HepG2 (cell line): Measurements from ENCODE around the gene BABAM1. TPM values are rescaled to one million over a fixed set of nuclear protein-coding genes. Genes with fewer than 3 reads are reported as not detected.

Experiments used
- AKAP8 ChIP-seq: sonication (generic); formaldehyde crosslinking; IDR thresholded peaks from 2 replicates; pipeline ENCODE4 v1.5.1; 2020; ENCODE audit warnings: mild to moderate bottlenecking, missing genetic modification reagents
- ATAD3A ChIP-seq: sonication (generic); formaldehyde crosslinking; IDR thresholded peaks from 2 replicates; pipeline ENCODE4 v1.4.0; 2020; ENCODE audit warnings: missing genetic modification reagents
- IRF2 ChIP-seq: IDR thresholded peaks from 2 replicates; pipeline ENCODE4 v1.6.1; 2018; ENCODE audit warnings: missing genetic modification reagents, missing compliant biosample characterization
- NCOA5 ChIP-seq: sonication (generic); formaldehyde crosslinking; IDR thresholded peaks from 2 replicates; pipeline ENCODE4 v1.4.0; 2020; ENCODE audit warnings: missing genetic modification reagents
- NR3C1 ChIP-seq: sonication (generic); formaldehyde crosslinking; IDR thresholded peaks from 2 replicates; pipeline ENCODE4 v1.4.0; 2020; ENCODE audit warnings: missing genetic modification reagents
- PHF8 ChIP-seq: sonication (generic); formaldehyde crosslinking; IDR thresholded peaks from 2 replicates; pipeline ENCODE4 v1.5.0; 2020; ENCODE audit warnings: missing genetic modification reagents
- ZC3H4 ChIP-seq: sonication (generic); formaldehyde crosslinking; IDR thresholded peaks from 2 replicates; pipeline ENCODE4 v1.4.0; 2020; ENCODE audit warnings: missing genetic modification reagents, borderline replicate concordance
- ZMYM3 ChIP-seq: sonication (generic); formaldehyde crosslinking; IDR thresholded peaks from 2 replicates; pipeline ENCODE4 v1.5.1; 2020; ENCODE audit warnings: mild to moderate bottlenecking, missing genetic modification reagents
- ZNF382 ChIP-seq: sonication (generic); formaldehyde crosslinking; IDR thresholded peaks from 2 replicates; pipeline ENCODE4 v1.5.0; 2020; ENCODE audit warnings: missing genetic modification reagents, mild to moderate bottlenecking, borderline replicate concordance
- ZNF549 ChIP-seq: sonication (generic); formaldehyde crosslinking; IDR thresholded peaks from 2 replicates; pipeline ENCODE4 v1.5.0; 2020; ENCODE audit warnings: missing genetic modification reagents
- ZNF746 ChIP-seq: sonication (generic); formaldehyde crosslinking; IDR thresholded peaks from 2 replicates; pipeline ENCODE4 v1.8.0; 2022; ENCODE audit warnings: mild to moderate bottlenecking, missing genetic modification reagents
- polyA plus RNA-seq, 8 experiments: library from polyadenylated mRNA; depleted of rRNA in 3 of 8; stranded (reverse) in 7 of 8; unstranded in 1 of 8; fragments of >200 nt; fragmentation: Illumina TruSeq in 4 of 8; extraction: Trizol in 4 of 8; gene quantifications; 2 replicates each; pipeline versions ENCODE4 v1.2.1 to v1.2.3, GENCODE V29; 2011 to 2016; ENCODE audit warnings: low read depth in 4 of 8, missing spikeins in 1 of 8, mixed read lengths in 1 of 8; ENCODE audit not compliant: insufficient read depth in 1 of 8
- total RNA-seq, 5 experiments: library from RNA; depleted of rRNA; stranded (reverse); fragments of >200 nt; fragmentation: Illumina TruSeq; extraction: Trizol; gene quantifications; 2 replicates each; pipeline ENCODE4 v1.2.3, GENCODE V29; 2016; ENCODE audit warnings: low read depth in 1 of 5
- TF ChIP-seq, protein P1 (sequence below): sonication (generic); formaldehyde crosslinking; IDR thresholded peaks from 2 replicates; pipeline ENCODE4 v1.5.0; 2020; ENCODE audit warnings: mild to moderate bottlenecking, missing genetic modification reagents, borderline replicate concordance
- TF ChIP-seq, protein P2 (sequence below): sonication (generic); formaldehyde crosslinking; IDR thresholded peaks from 2 replicates; pipeline ENCODE4 v1.8.0; 2022; ENCODE audit warnings: missing genetic modification reagents, mild to moderate bottlenecking, borderline replicate concordance
- TF ChIP-seq, protein P3 (sequence below): IDR thresholded peaks from 2 replicates; pipeline ENCODE4 v1.6.1; 2016; ENCODE audit warnings: mild to moderate bottlenecking
- TF ChIP-seq, protein P4 (sequence below), 2 experiments: IDR thresholded peaks; 2 replicates each; pipeline ENCODE4 v1.6.1; 2011 to 2012; ENCODE audit warnings: low read length in 2 of 2, borderline replicate concordance in 1 of 2, low read depth in 1 of 2, mild to moderate bottlenecking in 1 of 2, moderate library complexity in 1 of 2
- TF ChIP-seq, protein P5 (sequence below): sonication (generic); formaldehyde crosslinking; IDR thresholded peaks from 2 replicates; pipeline ENCODE4 v1.4.0; 2020; ENCODE audit warnings: missing genetic modification reagents, mild to moderate bottlenecking, borderline replicate concordance
- TF ChIP-seq, protein P6 (sequence below): sonication (generic); formaldehyde crosslinking; IDR thresholded peaks from 2 replicates; pipeline ENCODE4 v1.4.0; 2020; ENCODE audit warnings: mild to moderate bottlenecking, missing genetic modification reagents

Gene BABAM1
- total and polyA plus RNA-seq, 2 of the 13 experiments (the other 11 are each of a cell fraction or from before 2014, with no cell fraction given), result 70.0 to 82.0 TPM

DNA sequence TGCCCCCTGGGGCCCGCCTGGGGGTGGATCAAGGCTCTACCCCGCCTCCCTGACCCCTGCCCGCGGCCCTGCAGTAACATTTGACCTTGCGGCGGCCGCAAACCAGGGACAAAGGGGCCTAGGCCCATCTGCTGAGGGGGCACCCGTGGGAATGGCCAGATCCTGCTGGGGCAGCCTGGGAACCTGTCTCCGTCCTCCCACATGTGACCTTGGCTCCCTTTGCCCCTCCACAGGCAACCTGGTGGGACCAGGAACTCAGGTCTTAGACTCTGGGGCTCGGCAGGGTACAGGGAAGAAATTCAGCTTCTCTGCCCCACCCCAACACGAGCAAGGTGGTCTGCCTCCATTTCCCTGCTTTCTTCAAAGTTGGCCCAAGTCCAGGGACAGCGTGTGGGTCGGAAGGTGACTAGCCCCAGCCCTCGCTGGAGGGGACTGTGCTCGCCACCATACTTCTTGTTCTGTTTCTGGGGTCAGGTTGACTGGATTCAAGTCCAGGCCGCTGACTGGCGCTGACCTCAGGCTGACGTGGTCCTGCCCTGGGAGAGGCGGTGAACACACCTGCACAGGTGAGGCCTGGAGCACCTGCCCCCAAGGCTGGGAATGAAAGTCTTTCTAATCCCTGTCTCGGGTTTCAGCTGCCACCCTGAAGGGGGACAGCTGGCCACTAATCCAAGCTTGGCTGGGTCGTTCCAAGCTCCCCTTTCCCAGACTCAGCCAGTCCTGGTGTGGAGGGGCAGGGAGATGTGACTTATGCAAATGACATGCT is 19.0 kb upstream of the BABAM1 start (continued):
- TF ChIP-seq, protein P1, sequence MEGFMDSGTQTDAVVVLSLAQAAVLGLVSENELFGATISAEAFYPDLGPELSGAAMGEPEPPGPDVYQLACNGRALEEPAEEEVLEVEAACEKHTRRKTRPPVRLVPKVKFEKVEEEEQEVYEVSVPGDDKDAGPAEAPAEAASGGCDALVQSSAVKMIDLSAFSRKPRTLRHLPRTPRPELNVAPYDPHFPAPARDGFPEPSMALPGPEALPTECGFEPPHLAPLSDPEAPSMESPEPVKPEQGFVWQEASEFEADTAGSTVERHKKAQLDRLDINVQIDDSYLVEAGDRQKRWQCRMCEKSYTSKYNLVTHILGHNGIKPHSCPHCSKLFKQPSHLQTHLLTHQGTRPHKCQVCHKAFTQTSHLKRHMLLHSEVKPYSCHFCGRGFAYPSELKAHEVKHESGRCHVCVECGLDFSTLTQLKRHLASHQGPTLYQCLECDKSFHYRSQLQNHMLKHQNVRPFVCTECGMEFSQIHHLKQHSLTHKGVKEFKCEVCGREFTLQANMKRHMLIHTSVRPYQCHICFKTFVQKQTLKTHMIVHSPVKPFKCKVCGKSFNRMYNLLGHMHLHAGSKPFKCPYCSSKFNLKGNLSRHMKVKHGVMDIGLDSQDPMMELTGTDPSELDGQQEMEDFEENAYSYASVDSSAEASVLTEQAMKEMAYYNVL (CRISPR knock-in tag), result peak; percentile 68; the same call in 1 of the 2 replicates
- TF ChIP-seq, protein P2, sequence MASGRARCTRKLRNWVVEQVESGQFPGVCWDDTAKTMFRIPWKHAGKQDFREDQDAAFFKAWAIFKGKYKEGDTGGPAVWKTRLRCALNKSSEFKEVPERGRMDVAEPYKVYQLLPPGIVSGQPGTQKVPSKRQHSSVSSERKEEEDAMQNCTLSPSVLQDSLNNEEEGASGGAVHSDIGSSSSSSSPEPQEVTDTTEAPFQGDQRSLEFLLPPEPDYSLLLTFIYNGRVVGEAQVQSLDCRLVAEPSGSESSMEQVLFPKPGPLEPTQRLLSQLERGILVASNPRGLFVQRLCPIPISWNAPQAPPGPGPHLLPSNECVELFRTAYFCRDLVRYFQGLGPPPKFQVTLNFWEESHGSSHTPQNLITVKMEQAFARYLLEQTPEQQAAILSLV (CRISPR knock-in tag), result peak; percentile 82; the same call in 1 of the 2 replicates
- TF ChIP-seq IRF2, result peak; percentile 69; the same call in 1 of the 2 replicates
- TF ChIP-seq, protein P3, sequence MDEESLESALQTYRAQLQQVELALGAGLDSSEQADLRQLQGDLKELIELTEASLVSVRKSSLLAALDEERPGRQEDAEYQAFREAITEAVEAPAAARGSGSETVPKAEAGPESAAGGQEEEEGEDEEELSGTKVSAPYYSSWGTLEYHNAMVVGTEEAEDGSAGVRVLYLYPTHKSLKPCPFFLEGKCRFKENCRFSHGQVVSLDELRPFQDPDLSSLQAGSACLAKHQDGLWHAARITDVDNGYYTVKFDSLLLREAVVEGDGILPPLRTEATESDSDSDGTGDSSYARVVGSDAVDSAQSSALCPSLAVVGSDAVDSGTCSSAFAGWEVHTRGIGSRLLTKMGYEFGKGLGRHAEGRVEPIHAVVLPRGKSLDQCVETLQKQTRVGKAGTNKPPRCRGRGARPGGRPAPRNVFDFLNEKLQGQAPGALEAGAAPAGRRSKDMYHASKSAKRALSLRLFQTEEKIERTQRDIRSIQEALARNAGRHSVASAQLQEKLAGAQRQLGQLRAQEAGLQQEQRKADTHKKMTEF (CRISPR knock-in tag), result peak; percentile 95; the same call in 1 of the 2 replicates
- peak; percentile 85 for TF ChIP-seq AKAP8
- TF ChIP-seq NR3C1 (CRISPR knock-in tag), result no peak
- TF ChIP-seq, protein P4, sequence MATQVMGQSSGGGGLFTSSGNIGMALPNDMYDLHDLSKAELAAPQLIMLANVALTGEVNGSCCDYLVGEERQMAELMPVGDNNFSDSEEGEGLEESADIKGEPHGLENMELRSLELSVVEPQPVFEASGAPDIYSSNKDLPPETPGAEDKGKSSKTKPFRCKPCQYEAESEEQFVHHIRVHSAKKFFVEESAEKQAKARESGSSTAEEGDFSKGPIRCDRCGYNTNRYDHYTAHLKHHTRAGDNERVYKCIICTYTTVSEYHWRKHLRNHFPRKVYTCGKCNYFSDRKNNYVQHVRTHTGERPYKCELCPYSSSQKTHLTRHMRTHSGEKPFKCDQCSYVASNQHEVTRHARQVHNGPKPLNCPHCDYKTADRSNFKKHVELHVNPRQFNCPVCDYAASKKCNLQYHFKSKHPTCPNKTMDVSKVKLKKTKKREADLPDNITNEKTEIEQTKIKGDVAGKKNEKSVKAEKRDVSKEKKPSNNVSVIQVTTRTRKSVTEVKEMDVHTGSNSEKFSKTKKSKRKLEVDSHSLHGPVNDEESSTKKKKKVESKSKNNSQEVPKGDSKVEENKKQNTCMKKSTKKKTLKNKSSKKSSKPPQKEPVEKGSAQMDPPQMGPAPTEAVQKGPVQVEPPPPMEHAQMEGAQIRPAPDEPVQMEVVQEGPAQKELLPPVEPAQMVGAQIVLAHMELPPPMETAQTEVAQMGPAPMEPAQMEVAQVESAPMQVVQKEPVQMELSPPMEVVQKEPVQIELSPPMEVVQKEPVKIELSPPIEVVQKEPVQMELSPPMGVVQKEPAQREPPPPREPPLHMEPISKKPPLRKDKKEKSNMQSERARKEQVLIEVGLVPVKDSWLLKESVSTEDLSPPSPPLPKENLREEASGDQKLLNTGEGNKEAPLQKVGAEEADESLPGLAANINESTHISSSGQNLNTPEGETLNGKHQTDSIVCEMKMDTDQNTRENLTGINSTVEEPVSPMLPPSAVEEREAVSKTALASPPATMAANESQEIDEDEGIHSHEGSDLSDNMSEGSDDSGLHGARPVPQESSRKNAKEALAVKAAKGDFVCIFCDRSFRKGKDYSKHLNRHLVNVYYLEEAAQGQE (IDR thresholded peaks at IDR 0.05; ENCODE audit: borderline replicate concordance in 1 of 2, low read depth in 1 of 2, low read length in 2 of 2), result peak in 1 of 2 experiments; percentile 68; a peak in 2 of 4 replicates
- no peak for TF ChIP-seq NCOA5 (CRISPR knock-in tag)
- peak; percentile 56 for TF ChIP-seq PHF8
- TF ChIP-seq ZNF549 (CRISPR knock-in tag), result no peak
- peak; percentile 97 for TF ChIP-seq ZNF746 (CRISPR knock-in tag)
- TF ChIP-seq ZC3H4 (CRISPR knock-in tag), result no peak
- TF ChIP-seq, protein P5, sequence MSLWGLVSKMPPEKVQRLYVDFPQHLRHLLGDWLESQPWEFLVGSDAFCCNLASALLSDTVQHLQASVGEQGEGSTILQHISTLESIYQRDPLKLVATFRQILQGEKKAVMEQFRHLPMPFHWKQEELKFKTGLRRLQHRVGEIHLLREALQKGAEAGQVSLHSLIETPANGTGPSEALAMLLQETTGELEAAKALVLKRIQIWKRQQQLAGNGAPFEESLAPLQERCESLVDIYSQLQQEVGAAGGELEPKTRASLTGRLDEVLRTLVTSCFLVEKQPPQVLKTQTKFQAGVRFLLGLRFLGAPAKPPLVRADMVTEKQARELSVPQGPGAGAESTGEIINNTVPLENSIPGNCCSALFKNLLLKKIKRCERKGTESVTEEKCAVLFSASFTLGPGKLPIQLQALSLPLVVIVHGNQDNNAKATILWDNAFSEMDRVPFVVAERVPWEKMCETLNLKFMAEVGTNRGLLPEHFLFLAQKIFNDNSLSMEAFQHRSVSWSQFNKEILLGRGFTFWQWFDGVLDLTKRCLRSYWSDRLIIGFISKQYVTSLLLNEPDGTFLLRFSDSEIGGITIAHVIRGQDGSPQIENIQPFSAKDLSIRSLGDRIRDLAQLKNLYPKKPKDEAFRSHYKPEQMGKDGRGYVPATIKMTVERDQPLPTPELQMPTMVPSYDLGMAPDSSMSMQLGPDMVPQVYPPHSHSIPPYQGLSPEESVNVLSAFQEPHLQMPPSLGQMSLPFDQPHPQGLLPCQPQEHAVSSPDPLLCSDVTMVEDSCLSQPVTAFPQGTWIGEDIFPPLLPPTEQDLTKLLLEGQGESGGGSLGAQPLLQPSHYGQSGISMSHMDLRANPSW (CRISPR knock-in tag), result no peak
- TF ChIP-seq, protein P6, sequence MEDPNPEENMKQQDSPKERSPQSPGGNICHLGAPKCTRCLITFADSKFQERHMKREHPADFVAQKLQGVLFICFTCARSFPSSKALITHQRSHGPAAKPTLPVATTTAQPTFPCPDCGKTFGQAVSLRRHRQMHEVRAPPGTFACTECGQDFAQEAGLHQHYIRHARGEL (CRISPR knock-in tag), result 0 out of 2 replicates have a peak, but pooled peaks have one; percentile 69
- TF ChIP-seq ZMYM3 (CRISPR knock-in tag), result peak; percentile 95
- TF ChIP-seq ATAD3A (CRISPR knock-in tag), result no peak
- TF ChIP-seq ZNF382 (CRISPR knock-in tag), result no peak
